HUES64 (cell line): ENCODE measurements around the gene CEBPG.

Source experiments
- H3K27ac ChIP-seq: 2 replicates; pipeline ENCODE4 v1.7.0; 2013; ENCODE audit warnings: low read depth, low read length, inconsistent platforms
- H3K27me3 ChIP-seq: 2 replicates; pipeline ENCODE4 v1.6.1; 2013; ENCODE audit warnings: mild to moderate bottlenecking, low read length; ENCODE audit not compliant: insufficient read depth
- H3K36me3 ChIP-seq: 2 replicates; pipeline ENCODE4 v1.6.1; 2013; ENCODE audit warnings: mild to moderate bottlenecking, low read length; ENCODE audit not compliant: insufficient read depth
- H3K4me1 ChIP-seq: 2 replicates; pipeline ENCODE4 v1.6.1; 2013; ENCODE audit warnings: mild to moderate bottlenecking, low read length, moderate library complexity; ENCODE audit not compliant: insufficient read depth
- H3K4me3 ChIP-seq: 2 replicates; pipeline ENCODE4 v1.5.1; 2013; ENCODE audit warnings: mild to moderate bottlenecking, low read length, moderate library complexity
- H3K9ac ChIP-seq: 2 replicates; pipeline ENCODE4 v1.6.1; 2013; ENCODE audit warnings: mild to moderate bottlenecking, low read depth, low read length
- H3K9me3 ChIP-seq: 2 replicates; pipeline ENCODE4 v1.6.1; 2013; ENCODE audit warnings: low read depth, low read length; ENCODE audit not compliant: insufficient read depth
- WGBS: fragments of 150-250, 120-280 bp; methylation state at CpG from one replicate; pipeline ENCODE4 v1.1.7; 2013; ENCODE audit warnings: missing lambda C conversion rate; 5-methylcytosine and 5-hydroxymethylcytosine counted together

CEBPG gene

GRCh38 chr19:33340991-33341390 lies 32.5 kb upstream of the CEBPG start:
- Histone ChIP-seq H3K9ac (no peak overlapping the region), H3K27ac (no peak overlapping the region), H3K9me3 (no peaks in the 10 kb centered on the region), H3K36me3 (no peaks in the 10 kb centered on the region), H3K27me3 (peaks cover 3% of the 10 kb centered on the region; the same call in 1 of the 2 replicates), H3K4me1 (peaks cover 3% of the 10 kb centered on the region; the same call in 1 of the 2 replicates), H3K4me3 (no peak overlapping the region)
- 74% methylated on average over 2 of the region's 2 CpGs for WGBS

GRCh38 chr19:33343301-33343700 lies 30.2 kb upstream of the CEBPG start:
- H3K9me3 ChIP-seq = no peaks in the 10 kb centered on the region
- no peak overlapping the region for H3K4me3 ChIP-seq
- H3K27me3 ChIP-seq = peaks cover 3% of the 10 kb centered on the region; the same call in 1 of the 2 replicates
- peaks cover 3% of the 10 kb centered on the region; the same call in 1 of the 2 replicates for H3K4me1 ChIP-seq
- H3K27ac ChIP-seq = no peak overlapping the region
- H3K9ac ChIP-seq = no peak overlapping the region
- H3K36me3 ChIP-seq = no peaks in the 10 kb centered on the region
- 93% methylated on average over 2 of the region's 2 CpGs for WGBS

GRCh38 chr19:33343859-33344572 lies 29.5 kb upstream of the CEBPG start:
- WGBS = 54% methylated on average over 10 of the region's 12 CpGs
- Histone ChIP-seq H3K4me3 (no peak overlapping the region), H3K4me1 (peaks cover 3% of the 10 kb centered on the region; the same call in 1 of the 2 replicates), H3K27ac (no peak overlapping the region), H3K9me3 (no peaks in the 10 kb centered on the region), H3K36me3 (no peaks in the 10 kb centered on the region), H3K27me3 (peaks cover 3% of the 10 kb centered on the region; the same call in 1 of the 2 replicates), H3K9ac (no peak overlapping the region)

- 74% methylated on average over 4 of the region's 4 CpGs for WGBS
- H3K4me3 ChIP-seq = no peak overlapping the region
- H3K9me3 ChIP-seq = no peaks in the 10 kb centered on the region
- H3K27ac ChIP-seq = no peak overlapping the region
- H3K9ac ChIP-seq = no peak overlapping the region
- H3K27me3 ChIP-seq = peaks cover 3% of the 10 kb centered on the region; the same call in 1 of the 2 replicates
- peaks cover 3% of the 10 kb centered on the region; the same call in 1 of the 2 replicates for H3K4me1 ChIP-seq
- H3K36me3 ChIP-seq = no peaks in the 10 kb centered on the region
Measured at GRCh38 chr19:33344573-33344925, 29.0 kb upstream of the CEBPG start.

- Histone ChIP-seq H3K9me3 (no peaks in the 10 kb centered on the region), H3K9ac (no peak overlapping the region), H3K4me3 (no peak overlapping the region), H3K36me3 (no peaks in the 10 kb centered on the region), H3K4me1 (peaks cover 3% of the 10 kb centered on the region; the same call in 1 of the 2 replicates), H3K27ac (no peak overlapping the region), H3K27me3 (peaks cover 3% of the 10 kb centered on the region; the same call in 1 of the 2 replicates)
- 96% methylated on average over 4 of the region's 6 CpGs for WGBS
Measured at GRCh38 chr19:33345163-33345562, 28.3 kb upstream of the CEBPG start.

- Histone ChIP-seq H3K4me3 (no peak overlapping the region), H3K27me3 (peaks cover 3% of the 10 kb centered on the region; the same call in 1 of the 2 replicates), H3K4me1 (peaks cover 3% of the 10 kb centered on the region; the same call in 1 of the 2 replicates), H3K36me3 (no peaks in the 10 kb centered on the region), H3K27ac (no peak overlapping the region), H3K9me3 (no peaks in the 10 kb centered on the region), H3K9ac (no peak overlapping the region)
Measured at GRCh38 chr19:33346665-33347064, 26.8 kb upstream of the CEBPG start.

- Histone ChIP-seq H3K27me3 (peaks cover 3% of the 10 kb centered on the region; the same call in 1 of the 2 replicates), H3K9me3 (no peaks in the 10 kb centered on the region), H3K4me3 (no peak overlapping the region), H3K36me3 (no peaks in the 10 kb centered on the region), H3K9ac (no peak overlapping the region), H3K27ac (no peak overlapping the region), H3K4me1 (peaks cover 3% of the 10 kb centered on the region; the same call in 1 of the 2 replicates)
- WGBS = 91% methylated on average over 10 of the region's 10 CpGs
Measured at GRCh38 chr19:33347300-33347699, 26.2 kb upstream of the CEBPG start.

- 90% methylated on average over 12 of the region's 12 CpGs for WGBS
- H3K36me3 ChIP-seq = no peaks in the 10 kb centered on the region
- no peak overlapping the region for H3K4me3 ChIP-seq
- H3K9me3 ChIP-seq = no peaks in the 10 kb centered on the region
- peaks cover 3% of the 10 kb centered on the region; the same call in 1 of the 2 replicates for H3K27me3 ChIP-seq
- H3K9ac ChIP-seq = no peak overlapping the region
- H3K27ac ChIP-seq = no peak overlapping the region
- H3K4me1 ChIP-seq = peaks cover 3% of the 10 kb centered on the region; the same call in 1 of the 2 replicates
Measured at GRCh38 chr19:33348301-33349010, 25.1 kb upstream of the CEBPG start.

- H3K9me3 ChIP-seq = no peaks in the 10 kb centered on the region
- H3K9ac ChIP-seq = no peak overlapping the region
- no peak overlapping the region for H3K27ac ChIP-seq
- no peak overlapping the region for H3K4me3 ChIP-seq
- H3K4me1 ChIP-seq = no peaks in the 10 kb centered on the region
- no peaks in the 10 kb centered on the region for H3K36me3 ChIP-seq
- 91% methylated on average over 12 of the region's 12 CpGs for WGBS
- H3K27me3 ChIP-seq = peaks cover under 1% of the 10 kb centered on the region; the same call in 1 of the 2 replicates
Measured at GRCh38 chr19:33349319-33350289, 23.9 kb upstream of the CEBPG start.

GRCh38 chr19:33350538-33351309 lies 22.8 kb upstream of the CEBPG start:
- no peaks in the 10 kb centered on the region for H3K36me3 ChIP-seq
- H3K9ac ChIP-seq = no peak overlapping the region
- H3K27me3 ChIP-seq = no peaks in the 10 kb centered on the region; the same call in 1 of the 2 replicates
- 87% methylated on average over 12 of the region's 12 CpGs for WGBS
- H3K4me3 ChIP-seq = no peak overlapping the region
- no peak overlapping the region for H3K27ac ChIP-seq
- H3K9me3 ChIP-seq = peaks cover 2% of the 10 kb centered on the region; the same call in 1 of the 2 replicates
- H3K4me1 ChIP-seq = no peaks in the 10 kb centered on the region
